NCI-H345 (cell line): ENCODE data around the gene ZNF648.
"Not testable (repeated sequence)": the region's sequence is repeated elsewhere in the genome, so short reads cannot be mapped to it uniquely, and the experiment has no call there.

Experiments used
- DNase-seq: peaks from one replicate; lab custom pipeline; 2025; lab: John Stamatoyannopoulos, UW

Gene ZNF648

GRCh38 chr1:182069028-182069466, 7.5 kb upstream of the ZNF648 start:
- DNase-seq, result peak; percentile 77

DNA sequence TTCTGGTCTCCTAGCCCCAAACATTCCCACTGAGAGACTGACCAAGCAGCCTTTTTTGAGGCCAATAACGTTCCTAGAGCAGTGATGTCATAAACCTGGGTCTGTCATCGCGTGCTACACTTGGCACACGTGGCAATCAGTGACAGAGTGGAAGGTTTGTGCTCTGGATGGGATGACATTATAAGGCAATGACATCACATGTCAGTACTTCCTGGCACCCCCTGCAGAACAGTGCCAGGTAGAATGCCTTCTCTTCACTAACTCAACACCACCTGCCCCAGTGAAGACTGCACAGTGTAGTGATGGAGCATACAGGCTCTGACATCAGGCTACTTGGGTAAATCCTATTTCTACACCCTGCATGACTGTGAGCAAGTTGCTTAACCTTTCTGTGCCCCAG, 5.4 kb upstream of the ZNF648 start:
- no peak for DNase-seq

DNA sequence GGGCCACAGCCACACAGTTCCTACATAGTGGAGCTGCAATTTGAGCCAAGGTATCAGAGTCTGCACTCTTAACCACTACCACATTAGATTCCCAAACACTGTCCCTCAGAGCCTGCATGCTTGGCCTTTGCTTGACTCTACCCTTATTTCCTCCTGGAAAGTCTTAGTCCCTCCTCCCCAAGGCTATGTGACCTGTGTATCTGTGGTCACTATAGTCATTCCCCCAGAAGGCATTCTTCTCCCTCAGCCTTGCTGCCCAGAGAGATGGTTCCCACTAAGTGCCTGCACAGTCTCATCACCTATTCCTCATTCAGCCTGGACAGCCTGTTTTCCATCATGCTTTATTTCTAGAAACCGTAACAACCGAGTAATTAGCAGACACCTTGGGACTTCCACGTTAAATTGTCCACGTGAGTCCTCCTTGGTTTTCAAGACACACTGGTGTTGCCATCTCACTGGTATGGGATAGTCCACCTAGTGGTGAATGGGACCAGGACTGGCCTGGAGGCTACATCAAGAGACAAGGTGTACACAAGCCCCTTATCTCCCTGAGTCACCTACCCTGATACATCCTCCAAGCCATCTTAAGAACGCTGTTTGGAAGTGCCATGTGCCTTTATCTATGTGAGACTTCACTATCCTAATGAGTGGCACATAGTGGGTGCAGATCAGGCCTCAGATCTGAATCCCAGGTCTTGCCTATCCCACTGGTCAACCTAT, 3.8 kb upstream of the ZNF648 start:
- DNase-seq, result no peak

DNA sequence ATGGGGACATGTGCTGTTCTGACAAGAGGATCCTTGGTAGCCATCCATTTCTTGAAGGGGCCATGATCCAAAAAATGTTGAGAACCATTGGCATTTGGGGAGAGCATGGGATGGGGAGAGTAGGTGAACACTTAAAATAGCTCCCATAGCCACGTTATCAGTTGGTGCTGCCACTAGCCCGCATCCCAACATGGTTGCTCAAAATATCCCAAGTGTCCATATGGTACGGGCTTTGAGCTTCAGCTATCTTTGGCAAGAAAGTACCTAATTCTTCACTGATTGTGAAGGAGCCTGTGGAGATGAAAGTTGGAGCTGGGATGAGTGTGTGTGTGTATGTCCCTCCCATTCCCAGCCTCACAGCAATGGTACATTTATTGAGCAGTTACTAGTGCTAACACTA, 3.1 kb upstream of the ZNF648 start:
- no peak for DNase-seq

- no peak for DNase-seq
Observed at GRCh38 chr1:182062223-182062622, 711 bp upstream of the ZNF648 start.

DNA sequence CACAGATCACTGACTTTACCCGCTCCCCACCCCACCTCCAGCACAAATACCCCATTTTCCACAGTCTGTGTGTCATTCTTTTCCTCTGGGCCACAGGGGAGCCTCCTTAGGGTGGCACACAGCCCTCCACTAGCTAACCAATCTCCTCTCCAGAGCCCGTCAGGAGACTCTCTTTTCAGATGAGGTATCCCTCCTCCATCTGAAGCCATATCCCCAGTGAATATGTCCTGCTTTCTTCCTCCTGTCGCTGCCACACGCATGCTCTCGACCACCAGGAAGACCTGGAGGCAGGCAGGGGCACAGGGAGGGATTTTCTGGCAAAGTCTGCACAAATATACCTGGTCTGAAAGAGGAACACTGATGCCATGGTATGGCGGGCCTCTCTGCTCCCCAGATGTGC, 635 bp downstream of the ZNF648 start:
- DNase-seq, result no peak

DNA sequence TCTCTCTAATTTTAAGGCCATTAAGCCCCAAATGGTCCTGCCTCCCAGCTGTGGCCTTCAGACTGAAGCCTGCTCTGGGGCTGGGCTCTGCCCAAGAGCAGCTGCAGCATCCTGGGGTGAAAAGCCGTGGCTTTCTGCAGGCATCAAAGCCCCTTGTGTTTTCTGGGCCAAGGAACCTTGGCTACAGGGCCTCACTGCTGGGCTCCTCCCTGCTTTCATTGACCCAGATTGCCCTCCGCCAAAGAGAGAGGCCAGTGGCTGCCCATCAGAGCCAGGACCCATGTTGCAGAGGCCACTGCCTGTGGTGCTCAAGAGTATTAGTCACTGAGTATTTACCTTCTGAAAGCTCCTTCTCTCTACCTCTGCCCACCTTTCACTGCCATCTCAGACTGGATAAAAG, 1.6 kb downstream of the ZNF648 start:
- no peak for DNase-seq

DNA sequence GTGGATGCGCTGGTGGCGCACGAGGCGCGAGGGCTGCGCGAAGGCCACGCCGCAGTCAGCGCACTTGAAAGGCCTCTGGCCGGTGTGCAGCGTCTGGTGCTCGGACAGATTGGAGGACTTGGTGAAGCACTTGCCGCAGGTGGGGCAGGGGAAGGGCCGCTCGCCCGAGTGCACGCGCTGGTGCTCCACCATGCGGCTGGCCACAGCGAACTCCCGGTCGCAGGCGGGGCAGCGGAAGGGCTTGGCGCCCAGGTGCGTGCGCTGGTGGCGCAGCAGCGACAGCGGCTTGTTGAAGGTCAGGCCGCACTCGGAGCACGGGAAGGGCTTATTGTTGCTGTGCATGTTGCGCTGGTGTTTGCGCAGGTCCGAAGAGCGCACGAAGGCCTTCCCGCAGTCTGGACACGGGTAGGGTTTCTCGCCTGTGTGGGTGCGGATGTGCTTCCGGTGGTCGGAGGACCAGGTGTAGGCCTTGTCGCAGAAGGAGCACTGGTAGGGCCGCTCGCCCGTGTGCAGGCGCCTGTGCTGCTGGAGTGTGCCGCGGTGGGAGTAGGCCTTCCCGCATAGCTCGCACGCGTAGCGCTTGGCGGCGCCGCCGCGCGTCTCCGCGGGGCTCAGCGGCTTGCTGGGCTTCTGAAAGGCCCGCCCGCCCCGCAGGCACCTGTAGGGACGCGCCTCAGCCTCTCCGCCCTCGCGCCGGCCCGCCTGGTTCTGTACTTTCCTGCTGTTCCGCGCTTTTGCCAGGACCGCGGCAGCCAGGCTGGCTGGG, 4.7 kb downstream of the ZNF648 start:
- DNase-seq, result no peak

- DNase-seq, result peak; percentile 21
Observed at GRCh38 chr1:182054698-182055326, 6.7 kb downstream of the ZNF648 start.

DNA sequence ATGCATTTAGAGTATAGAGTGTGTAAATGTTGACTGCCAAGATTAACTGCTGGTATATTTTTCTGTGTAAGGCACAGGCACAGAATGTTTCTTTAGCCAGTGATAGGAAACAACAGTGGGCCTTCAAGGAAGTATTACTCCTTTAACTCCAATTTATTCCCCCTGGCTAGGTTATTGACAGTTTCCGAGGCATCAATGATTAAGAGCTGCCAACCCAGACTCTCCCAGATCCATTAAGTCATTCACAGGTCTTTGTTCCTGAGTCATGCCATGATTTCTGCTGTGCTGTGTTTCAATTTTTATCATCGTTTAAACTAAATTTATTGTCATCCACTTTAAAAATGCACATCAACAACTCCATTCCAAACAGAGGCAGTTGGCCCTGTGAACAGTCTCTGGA, 9.2 kb downstream of the ZNF648 start:
- no peak for DNase-seq

GRCh38 chr1:182051938-182052337, 9.6 kb downstream of the ZNF648 start:
- DNase-seq, result no peak

- no peak for DNase-seq
Observed at GRCh38 chr1:182050481-182051448, 10.7 kb downstream of the ZNF648 start.

GRCh38 chr1:182048562-182048961, 12.9 kb downstream of the ZNF648 start:
- no peak for DNase-seq

- no peak for DNase-seq
Observed at GRCh38 chr1:182046763-182047162, 14.7 kb downstream of the ZNF648 start.

GRCh38 chr1:182045481-182045880, 16.0 kb downstream of the ZNF648 start:
- DNase-seq, result not testable (repeated sequence)

- no peak for DNase-seq
Observed at GRCh38 chr1:182041615-182042014, 19.9 kb downstream of the ZNF648 start.

DNA sequence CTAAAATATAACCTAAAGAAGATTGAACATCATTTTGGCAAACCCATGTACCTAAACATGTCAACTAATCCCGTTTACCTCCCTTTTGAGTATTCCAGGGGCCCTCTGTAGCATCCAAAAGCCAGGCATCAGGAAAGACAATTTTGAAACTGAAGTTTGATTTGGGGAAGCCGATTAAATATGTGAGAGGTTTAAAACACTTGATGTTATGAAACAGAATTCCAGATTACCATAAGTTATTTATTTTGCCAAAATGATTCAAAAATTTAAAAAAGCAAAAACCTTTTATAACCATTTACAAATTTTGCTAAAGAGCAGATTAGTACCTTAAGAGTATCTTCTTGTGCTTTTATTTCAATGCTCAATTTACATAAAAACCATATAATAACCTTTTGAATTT, 23.3 kb downstream of the ZNF648 start:
- no peak for DNase-seq

- no peak for DNase-seq
Observed at GRCh38 chr1:182035097-182035770, 26.3 kb downstream of the ZNF648 start.

DNA sequence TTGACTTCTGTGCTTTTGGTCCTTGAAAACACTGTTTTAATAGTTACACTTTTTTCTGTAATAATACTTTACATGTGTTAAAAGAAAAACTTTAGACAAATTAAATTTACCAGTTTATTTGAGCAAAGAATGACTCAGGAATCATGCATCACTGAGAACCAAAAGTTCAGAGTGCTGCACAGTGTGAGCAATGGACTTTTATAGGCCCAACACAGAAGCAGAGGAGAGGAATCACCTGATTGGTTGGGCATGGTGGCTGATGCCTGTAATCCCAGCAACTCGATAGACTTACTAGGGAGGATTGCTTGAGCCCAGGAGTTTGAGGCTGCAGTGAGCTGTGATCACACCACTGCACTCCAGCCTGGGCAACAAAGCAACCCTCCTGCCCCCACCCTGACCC, 29.3 kb downstream of the ZNF648 start:
- DNase-seq, result no peak

DNA sequence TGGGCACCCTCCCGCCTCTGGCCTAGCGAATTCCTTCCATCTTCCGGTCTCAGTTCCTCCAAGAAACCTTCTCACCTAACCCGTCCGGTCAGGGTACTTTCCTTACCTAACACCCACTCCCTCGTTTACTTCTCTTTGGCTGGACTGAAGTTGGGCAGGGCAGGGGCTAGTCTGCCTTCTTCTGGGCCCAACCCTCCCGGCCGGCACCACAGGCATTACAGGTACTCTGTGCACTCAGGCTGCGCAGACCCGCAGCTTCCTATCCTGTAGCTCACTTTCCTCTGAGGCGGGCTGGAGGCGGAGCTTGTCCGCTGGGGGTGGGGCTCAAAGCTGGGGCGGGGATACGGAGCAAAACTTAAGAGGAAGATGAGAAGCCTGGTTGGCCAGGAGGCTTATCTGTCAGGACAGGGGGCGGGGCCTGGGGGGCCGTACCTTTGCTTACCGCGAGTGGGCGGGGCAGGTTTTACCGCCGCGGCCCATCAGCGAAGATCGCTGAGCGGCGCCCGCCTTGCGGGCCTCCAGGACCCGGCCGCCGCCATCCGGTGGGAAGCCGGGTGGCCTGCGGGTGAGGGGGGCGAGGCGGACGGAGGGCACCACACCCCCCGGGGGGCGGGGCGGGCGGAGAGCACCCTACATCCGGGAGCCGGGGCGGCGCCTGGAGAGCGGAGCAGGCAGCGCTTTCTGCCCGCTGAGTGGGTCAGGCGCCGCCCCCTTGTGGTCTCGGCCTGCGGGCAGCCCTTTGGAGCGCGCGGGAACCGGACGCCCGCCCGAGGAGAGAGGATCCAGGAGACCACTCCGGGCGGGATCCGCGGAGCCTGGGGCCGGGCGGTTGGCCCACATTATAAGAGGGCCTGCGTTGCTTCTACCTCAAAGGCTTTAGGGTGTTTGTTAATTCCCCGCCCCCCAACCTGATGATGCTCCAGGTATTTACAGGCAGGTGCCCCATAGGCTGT, 31.9 kb downstream of the ZNF648 start:
- peak; percentile 98 for DNase-seq
